Measurements from ENCODE around the gene OR2M3.

The OR2M3 gene

GRCh38 chr1:248187363-248187762 is 9.7 kb upstream of the OR2M3 start:
- no peak for TF ChIP-seq CTCF (conservative IDR thresholded peaks at IDR 0.05; ENCODE audit: low read depth, low read length)
- no peaks in the 10 kb centered on the region for H3K36me3 ChIP-seq (ENCODE audit: insufficient read depth)
- H3K4me3 ChIP-seq (IDR thresholded peaks at IDR 0.05; ENCODE audit: insufficient read depth, low read depth, low read length): no peak overlapping the region
- no peak overlapping the region for H3K4me2 ChIP-seq
- H3K27me3 ChIP-seq (ENCODE audit: insufficient read depth, low read depth): no peaks in the 10 kb centered on the region
- H3K9ac ChIP-seq: no peak overlapping the region
- H3K4me1 ChIP-seq (ENCODE audit: low read depth, poor library complexity, severe bottlenecking): peaks cover 7% of the 10 kb centered on the region
- H2AFZ ChIP-seq (ENCODE audit: low read depth): no peak overlapping the region
- no peaks in the 10 kb centered on the region for H4K20me1 ChIP-seq (ENCODE audit: insufficient read depth)
- no peaks in the 10 kb centered on the region for H3K79me2 ChIP-seq (ENCODE audit: insufficient read depth, low read depth)
- H3K27ac ChIP-seq: no peak overlapping the region

GRCh38 chr1:248189026-248189425 is 8.0 kb upstream of the OR2M3 start:
- no peak for TF ChIP-seq CTCF (conservative IDR thresholded peaks at IDR 0.05; ENCODE audit: low read depth, low read length)
- H3K27me3 ChIP-seq (ENCODE audit: insufficient read depth, low read depth): no peaks in the 10 kb centered on the region
- no peak overlapping the region for H3K4me3 ChIP-seq (IDR thresholded peaks at IDR 0.05; ENCODE audit: insufficient read depth, low read depth, low read length)
- H3K27ac ChIP-seq: no peak overlapping the region
- peaks cover 7% of the 10 kb centered on the region for H3K4me1 ChIP-seq (ENCODE audit: low read depth, poor library complexity, severe bottlenecking)
- no peaks in the 10 kb centered on the region for H4K20me1 ChIP-seq (ENCODE audit: insufficient read depth)
- no peaks in the 10 kb centered on the region for H3K36me3 ChIP-seq (ENCODE audit: insufficient read depth)
- H3K79me2 ChIP-seq (ENCODE audit: insufficient read depth, low read depth): no peaks in the 10 kb centered on the region
- H2AFZ ChIP-seq (ENCODE audit: low read depth): no peak overlapping the region
- no peak overlapping the region for H3K9ac ChIP-seq
- H3K4me2 ChIP-seq: no peak overlapping the region

- Histone ChIP-seq H3K27me3 (ENCODE audit: insufficient read depth, low read depth) (no peaks in the 10 kb centered on the region), H3K79me2 (ENCODE audit: insufficient read depth, low read depth) (no peaks in the 10 kb centered on the region), H4K20me1 (ENCODE audit: insufficient read depth) (no peaks in the 10 kb centered on the region), H3K36me3 (ENCODE audit: insufficient read depth) (no peaks in the 10 kb centered on the region), H3K9ac (no peak overlapping the region), H2AFZ (ENCODE audit: low read depth) (no peak overlapping the region), H3K27ac (no peak overlapping the region), H3K4me1 (ENCODE audit: low read depth, poor library complexity, severe bottlenecking) (no peaks in the 10 kb centered on the region), H3K4me2 (no peak overlapping the region), H3K4me3 (IDR thresholded peaks at IDR 0.05; ENCODE audit: insufficient read depth, low read depth, low read length) (no peak overlapping the region)
- TF ChIP-seq CTCF (conservative IDR thresholded peaks at IDR 0.05; ENCODE audit: low read depth, low read length): no peak
Observed at GRCh38 chr1:248194117-248194516, 2.9 kb upstream of the OR2M3 start.

GRCh38 chr1:248215880-248216279 is 18.8 kb downstream of the OR2M3 start:
- TF ChIP-seq CTCF (conservative IDR thresholded peaks at IDR 0.05; ENCODE audit: low read depth, low read length): no peak
- no peak overlapping the region for H3K4me3 ChIP-seq (IDR thresholded peaks at IDR 0.05; ENCODE audit: insufficient read depth, low read depth, low read length)
- no peaks in the 10 kb centered on the region for H4K20me1 ChIP-seq (ENCODE audit: insufficient read depth)
- no peak overlapping the region for H2AFZ ChIP-seq (ENCODE audit: low read depth)
- H3K36me3 ChIP-seq (ENCODE audit: insufficient read depth): no peaks in the 10 kb centered on the region
- no peaks in the 10 kb centered on the region for H3K4me1 ChIP-seq (ENCODE audit: low read depth, poor library complexity, severe bottlenecking)
- H3K27ac ChIP-seq: no peak overlapping the region
- H3K27me3 ChIP-seq (ENCODE audit: insufficient read depth, low read depth): no peaks in the 10 kb centered on the region
- no peaks in the 10 kb centered on the region for H3K79me2 ChIP-seq (ENCODE audit: insufficient read depth, low read depth)
- no peak overlapping the region for H3K4me2 ChIP-seq
- no peak overlapping the region for H3K9ac ChIP-seq

GRCh38 chr1:248225537-248225936 is 28.5 kb downstream of the OR2M3 start:
- Histone ChIP-seq H3K27me3 (ENCODE audit: insufficient read depth, low read depth) (no peaks in the 10 kb centered on the region), H3K27ac (no peak overlapping the region), H4K20me1 (ENCODE audit: insufficient read depth) (no peaks in the 10 kb centered on the region), H3K4me3 (IDR thresholded peaks at IDR 0.05; ENCODE audit: insufficient read depth, low read depth, low read length) (no peak overlapping the region), H2AFZ (ENCODE audit: low read depth) (no peak overlapping the region), H3K4me2 (no peak overlapping the region), H3K36me3 (ENCODE audit: insufficient read depth) (no peaks in the 10 kb centered on the region), H3K4me1 (ENCODE audit: low read depth, poor library complexity, severe bottlenecking) (no peaks in the 10 kb centered on the region), H3K79me2 (ENCODE audit: insufficient read depth, low read depth) (no peaks in the 10 kb centered on the region), H3K9ac (no peak overlapping the region)
- no peak for TF ChIP-seq CTCF (conservative IDR thresholded peaks at IDR 0.05; ENCODE audit: low read depth, low read length)

Measured in KMS-11 (cell line).